ENCODE results near the gene DCAKD.
A peak's percentile ranks its signal among the peaks of the same experiment; 100 is the strongest.

Gene DCAKD

DNA sequence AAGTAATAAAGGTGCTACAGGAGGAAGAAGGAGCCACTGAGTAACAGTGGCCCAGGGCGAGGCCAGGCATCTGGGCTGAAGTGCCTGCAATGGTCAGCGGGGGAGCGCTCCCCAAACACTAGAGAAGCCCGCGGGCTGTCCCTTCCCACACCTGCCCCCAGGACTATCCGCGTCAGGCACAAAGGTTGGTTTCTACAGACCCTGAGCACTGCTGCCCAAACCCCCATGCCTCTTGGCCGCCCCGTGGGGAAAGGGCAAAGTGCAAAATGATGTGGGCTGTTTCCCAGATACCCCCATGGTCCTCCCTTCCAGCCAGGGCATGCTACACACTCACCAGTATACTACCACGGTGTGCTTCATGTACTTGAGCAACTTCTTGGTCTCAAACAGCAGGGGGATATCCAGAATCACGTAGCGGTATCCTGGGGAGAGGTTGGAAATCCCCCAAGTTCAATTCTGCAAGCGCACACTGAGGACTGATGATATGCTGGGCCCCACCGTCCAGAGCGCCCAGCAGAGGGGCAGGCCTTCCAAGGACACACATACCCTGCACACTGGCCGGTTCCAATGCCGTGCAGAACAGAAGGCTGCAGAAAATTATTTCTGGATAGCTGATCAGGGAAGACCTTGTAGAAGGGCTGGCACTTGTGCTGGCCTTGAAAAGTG lies 21.5 kb downstream of the DCAKD start:
- DNase-seq = no peak

DNA sequence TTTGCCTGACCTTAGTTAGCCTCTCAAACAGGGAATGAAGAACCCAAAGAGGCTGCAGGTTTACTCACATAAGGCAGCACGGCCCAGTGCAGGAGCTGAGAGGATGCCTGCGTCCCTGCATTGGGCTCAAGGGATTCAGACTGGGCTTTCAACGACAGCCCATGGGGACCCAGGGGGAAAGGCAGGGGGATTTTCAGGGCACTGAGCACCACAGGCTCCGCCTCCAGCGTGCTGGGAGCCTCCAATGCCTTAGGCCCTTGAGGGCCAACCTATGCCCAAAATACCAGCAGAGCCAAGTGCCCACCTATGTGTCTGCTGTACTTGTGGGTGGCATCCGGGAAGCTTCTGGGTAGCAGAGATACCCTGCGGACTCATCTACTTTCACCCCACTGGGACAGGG lies 22.3 kb downstream of the DCAKD start:
- DNase-seq = no peak

- DNase-seq = no peak
These were observed 28.6 kb downstream of the DCAKD start for GRCh38 chr17:45022655-45023339.

DNA sequence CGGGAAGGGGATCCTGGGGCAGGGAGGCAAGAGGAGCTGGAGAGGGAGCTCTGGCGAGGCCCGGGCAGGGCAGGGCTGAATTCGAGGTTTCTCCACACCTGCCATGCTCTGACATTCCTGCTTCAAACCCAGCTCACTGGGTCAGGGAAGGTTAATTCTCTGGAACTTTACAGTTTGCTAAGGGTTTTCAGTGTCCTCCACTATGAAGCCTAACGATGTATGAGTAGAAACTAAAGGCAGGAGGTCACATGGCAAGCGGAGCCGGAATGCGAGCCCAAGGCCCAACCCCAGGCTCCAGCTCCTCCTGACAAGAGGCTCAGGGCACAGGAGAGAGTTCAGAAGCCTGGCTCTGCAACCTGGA lies 29.2 kb downstream of the DCAKD start:
- DNase-seq = no peak

DNA sequence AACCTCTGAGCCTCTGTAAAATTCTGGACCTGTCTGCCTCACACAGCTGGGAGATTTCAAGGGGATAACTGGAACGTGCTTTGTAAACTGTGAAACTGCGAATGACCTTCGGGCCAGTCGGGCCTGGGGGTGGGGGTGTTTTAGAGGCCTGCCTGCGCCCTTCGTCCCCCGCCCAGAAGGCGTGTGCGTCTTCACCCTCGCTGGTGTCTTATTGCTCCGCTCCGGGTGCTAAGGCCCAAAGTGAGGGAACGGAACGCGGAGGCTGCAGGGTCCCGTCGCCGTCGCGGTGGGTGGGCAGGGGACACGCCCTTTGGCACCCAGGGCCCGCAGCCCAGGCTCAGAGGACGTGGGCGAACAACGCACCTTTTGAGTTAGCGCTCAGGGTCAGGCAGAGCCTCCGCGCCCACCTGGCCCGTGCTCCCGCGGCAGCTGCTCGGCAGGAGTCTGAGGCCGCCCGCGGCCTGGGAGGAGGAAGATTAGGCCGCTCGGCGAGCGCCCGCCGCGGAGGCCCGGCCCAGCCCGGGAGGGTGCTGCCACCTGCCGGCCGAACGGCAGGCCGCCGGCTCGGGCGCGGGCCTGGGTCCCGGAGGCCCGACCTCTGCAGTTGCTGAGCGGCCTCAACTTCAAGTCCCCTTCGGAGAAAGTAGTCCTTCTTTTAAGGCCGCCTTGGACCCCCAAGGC lies 29.7 kb downstream of the DCAKD start:
- DNase-seq = peak; percentile 16 to 29

DNA sequence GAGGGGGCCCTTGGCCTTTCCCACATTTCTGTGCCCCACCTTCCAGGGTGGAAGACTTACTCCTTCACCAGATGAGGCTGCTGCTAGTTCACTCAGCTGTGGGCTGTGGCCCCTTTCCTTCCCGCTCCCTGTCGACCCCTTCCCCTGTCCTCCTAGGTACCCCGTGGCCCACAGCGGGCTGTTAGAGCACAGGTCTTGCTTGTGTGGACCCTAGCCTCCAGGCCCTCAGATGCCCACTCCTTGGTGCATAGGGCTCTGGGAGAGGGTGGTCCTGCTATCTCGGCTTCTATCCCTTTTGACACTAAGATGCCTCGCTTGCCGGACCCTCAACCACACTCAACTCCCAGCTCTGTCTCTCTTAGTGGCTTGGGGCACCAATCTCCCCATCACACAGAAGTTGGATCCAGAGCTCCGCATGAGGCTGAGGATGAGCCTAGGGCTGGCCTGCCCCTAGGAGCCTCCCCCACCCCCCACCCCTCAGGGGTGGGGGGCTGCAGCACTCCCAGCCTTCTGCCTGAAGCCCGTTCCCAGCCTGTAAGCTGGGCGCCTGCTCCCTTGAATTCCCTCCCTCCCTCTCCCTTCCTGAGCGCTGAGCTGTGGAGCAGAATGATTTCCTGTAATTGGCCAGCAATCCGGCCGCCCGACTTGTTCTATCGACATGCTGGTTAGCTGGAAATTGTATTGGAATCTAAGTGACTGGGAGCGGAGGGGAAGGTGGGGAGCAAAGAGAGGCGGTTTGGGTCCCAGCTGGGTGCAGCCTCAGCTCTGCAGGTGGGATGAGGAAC lies 30.9 kb downstream of the DCAKD start:
- no peak for DNase-seq

DNA sequence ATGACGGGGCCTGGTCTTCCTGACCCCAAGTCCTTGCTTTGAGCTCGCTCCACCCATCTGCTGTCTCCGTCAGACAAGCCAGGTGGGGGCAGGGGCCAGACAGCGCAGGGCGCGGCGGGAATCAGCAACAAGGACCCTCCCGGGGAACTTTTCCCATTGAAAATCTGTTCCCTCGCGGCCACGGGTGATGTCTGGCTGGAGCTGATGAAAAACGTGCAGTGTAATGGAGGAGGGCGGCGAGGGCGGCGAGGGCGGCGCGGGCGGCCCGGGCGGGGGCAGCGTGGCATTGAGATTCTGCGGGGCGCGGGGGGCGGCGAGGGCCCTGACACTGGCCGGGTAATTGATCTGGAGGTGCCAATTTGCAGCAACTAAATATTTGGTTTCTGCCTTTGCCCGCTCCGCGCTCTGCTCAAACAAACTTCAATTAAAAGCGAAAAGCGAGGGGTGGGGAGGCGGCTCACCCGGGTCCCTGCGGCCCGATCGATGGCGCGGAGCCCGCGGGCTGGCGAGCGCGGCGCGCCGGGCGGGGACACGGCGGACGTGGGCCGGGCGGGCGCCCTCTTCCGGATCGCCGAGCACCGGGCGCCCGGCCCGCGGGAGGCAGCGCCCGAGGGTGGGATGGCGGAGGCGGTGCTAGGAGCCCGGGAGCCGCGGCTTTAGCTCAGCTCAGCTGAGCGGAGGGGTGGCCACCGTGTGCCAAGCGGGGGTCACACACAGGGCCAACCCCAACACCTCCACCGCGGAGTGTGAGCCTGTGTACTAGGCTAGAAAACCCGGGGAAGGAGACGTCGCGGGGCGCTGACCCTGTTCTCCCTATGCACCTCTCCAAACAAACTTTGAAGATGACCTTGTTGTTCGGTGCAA lies 32.4 kb downstream of the DCAKD start:
- DNase-seq = peak in 1 of 2 donors; percentile 27

DNA sequence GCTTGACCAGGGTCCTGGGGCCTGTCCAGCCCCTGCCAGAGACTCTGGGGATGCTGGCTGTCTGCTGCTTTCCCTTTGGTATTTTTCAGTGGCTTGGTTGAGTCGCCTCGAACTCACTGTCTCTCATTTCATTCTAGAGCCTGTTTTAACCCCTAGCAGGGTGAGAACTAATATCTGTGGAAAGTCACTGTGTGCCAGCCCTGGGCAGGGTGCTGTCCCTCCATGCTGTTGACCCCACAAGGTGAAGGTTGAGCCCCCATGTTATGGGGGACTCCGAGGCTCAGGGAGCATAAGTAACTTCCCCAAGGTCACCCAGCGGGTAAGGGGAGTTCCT lies 33.0 kb downstream of the DCAKD start:
- DNase-seq = no peak

GRCh38 chr17:45016823-45017222 lies 34.6 kb downstream of the DCAKD start:
- DNase-seq = no peak

- no peak for DNase-seq
These were observed 35.2 kb downstream of the DCAKD start for GRCh38 chr17:45016237-45016636.

DNA sequence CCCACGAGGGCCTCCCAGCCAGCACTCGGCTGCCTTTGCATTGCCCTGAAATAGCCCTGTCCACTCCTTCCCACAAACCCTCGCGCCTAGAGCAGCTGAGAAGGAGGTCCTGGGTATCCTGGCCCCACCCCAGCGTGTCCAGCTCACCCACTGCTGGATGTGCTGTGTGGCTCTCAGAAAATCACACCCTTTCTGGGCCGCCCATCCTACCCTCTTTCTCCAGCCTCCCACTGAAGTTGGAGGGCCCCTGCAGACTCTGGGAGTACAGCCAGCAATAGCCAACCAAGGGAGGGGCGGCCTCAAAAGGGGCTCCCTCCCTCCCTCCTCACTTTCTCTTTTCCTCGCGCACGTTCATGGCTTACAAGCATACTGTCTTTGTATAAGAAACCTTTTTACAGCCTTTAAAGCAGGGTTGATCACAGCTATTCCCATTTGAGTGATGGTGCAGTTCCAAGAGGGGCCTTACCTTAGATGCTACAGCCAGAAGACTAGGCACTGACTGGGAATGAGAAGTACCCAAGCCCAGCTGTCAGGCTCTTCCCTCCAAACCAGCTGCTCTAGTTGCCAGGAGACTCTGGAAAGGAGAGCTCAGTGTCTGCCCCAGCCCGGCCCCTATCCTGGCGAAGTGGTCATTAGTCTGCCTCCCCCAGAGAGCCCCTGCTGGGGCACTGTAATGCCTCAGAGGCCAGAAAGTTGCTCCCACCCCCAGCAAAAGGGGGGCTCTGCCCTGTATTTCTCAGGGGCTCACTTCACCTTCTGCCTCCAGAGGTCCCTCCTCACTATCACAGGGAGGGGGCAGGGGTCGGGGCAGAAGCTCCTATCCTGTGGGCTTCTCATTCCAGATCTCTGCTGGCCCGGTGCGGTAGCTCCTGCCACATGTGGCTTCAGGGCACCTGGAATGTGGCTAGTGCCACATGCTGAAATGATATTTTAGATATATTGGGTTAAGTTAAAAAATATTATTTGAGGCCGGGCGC lies 38.1 kb downstream of the DCAKD start:
- DNase-seq = no peak

- DNase-seq = no peak
These were observed 39.7 kb downstream of the DCAKD start for GRCh38 chr17:45011767-45012166.

DNA sequence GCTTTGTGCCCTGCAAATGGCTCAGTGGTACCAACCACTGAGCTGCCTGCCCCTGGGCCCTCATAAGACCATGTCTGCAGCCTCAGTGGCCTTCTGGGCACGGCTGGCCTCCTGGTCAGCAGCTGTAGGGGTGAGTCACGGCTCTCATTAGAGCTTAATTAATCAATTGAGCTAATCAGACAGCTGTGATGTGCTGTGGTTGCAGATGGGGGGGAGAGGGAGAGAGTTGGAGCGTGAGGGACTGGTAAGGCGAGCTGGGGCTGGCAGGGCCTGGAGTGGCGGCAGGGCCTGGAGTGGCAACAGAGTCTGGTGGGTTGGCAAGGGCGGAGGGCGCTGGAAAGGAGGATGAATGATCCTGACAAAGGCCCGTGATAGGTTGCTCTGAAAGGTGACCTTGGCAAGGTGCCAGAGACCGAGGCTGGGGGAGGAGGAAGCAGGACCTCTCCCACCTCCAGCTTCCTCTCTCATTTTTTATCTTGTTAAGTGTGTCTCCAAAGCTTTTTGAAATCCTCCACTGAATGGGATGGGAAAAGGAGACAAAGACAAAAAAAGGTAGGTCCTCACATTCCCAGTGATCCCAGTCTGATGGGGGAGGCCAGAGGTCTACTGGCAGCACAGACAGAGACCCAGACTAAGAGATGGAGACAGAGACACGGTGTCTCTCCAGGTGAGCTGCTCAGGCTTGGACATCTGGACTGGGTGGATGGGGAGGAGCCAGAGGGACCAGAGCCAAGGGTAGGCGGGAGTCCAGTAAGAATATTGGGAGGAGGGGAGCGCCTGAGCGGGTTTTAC lies 41.6 kb downstream of the DCAKD start:
- DNase-seq = no peak

DNA sequence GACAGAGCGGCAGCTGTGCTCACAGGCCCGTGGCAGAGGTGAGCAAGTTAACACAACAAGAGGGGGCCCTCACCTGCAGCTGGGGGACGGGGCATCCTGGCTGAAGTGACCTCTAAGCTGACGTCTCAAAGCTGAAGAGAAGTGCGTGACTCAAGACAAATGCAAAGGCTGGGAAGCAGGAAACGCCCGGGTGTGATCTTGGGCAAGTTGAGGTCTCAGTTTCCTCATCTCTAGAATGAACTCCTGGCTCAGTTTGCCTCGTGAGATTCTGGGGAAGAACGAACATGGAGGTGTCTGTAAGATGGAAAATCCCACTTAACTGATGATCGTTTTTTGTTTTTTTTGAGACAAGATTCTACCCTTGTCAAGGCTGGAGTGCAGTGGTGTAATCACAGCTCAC lies 43.2 kb downstream of the DCAKD start:
- no peak for DNase-seq

DNA sequence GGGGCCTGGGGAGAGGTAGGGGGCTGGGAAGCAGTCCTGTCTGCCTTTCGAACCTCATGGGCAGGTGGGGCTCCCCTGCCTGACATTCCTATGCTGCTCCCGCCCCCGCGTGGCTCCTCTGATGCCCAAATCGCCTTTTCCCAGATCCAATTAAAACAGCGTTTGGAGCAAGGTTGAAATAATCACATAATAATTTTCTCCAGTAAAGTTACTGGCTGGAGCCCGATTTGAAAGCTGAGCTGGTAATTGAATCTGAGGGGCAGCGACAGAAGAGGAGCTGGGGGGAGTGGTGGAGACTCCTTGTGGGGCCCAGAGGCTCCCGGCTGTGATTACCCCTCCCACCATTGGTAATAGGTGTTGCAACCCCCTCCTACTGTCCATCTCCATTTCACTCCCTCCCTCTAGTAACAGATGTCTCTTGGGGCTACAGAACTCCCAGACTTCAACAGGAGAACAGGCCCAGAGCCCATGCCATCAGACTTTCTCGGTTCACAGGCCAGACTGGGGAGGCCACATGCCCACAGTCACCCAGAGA lies 44.4 kb downstream of the DCAKD start:
- no peak for DNase-seq

DNA sequence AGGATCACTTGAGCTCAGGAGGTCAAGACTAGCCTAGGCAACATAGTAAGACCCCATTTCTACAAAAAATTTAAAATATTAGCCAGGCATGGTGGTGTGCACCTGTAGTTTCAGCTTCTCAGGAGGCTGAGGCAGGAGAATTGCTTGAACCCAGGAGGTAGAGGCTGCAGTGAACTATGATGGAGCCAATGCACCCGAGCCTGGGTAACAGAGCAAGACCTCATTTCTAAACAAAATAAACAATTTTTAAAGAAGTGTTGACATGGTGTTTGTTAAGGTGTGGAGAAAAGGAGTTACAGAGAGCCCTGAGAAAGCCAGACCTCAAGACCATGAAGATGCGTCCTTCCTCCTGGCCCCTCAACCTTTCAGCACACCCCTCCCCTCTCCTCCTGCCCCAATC lies 45.7 kb downstream of the DCAKD start:
- no peak for DNase-seq

GRCh38 chr17:45004388-45004787 lies 47.0 kb downstream of the DCAKD start:
- DNase-seq = no peak

DNA sequence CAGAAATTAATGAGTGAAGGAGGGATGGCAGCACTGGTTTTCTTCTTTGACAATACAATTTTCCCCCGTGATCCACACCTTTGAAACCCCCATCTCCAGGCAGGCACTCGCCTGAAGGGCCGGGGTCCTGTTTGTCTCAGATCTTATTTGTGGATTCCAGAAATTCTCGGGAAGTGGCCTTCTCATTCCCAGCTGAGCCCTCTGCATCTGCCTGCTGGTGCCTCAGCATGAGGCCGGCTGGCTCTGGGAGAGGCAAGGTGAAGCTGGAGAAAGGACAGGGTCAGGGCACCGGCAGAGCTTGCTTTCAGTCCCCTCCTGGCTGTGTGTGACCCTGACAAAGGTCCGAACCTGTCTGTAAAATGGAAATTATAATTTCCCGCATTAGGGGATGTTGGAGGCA lies 47.6 kb downstream of the DCAKD start:
- DNase-seq = no peak

- no peak for DNase-seq
These were observed 50.1 kb downstream of the DCAKD start for GRCh38 chr17:45001310-45001709.

DNA sequence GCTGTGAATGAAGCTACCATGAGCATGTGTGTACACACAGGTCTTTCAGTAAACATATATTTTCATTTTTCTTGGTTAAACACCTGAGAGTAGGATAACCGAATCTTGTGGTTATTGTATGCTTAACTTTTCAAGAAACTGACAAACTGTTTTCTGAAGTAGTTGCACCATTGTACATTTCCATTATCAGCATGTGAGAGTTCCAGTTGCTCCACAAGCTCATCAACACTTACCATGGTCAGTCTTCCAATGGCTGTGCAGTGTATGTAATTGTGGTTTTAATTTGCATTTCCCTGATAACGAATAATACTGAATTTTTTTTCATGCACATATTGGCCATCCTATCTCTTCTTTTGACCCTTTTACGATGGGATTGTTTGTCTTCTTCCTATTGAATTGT lies 52.0 kb downstream of the DCAKD start:
- no peak for DNase-seq
